Esophagus mucosa (tissue), 1 donor: Measurements from ENCODE around the gene HAGH. TPM values are rescaled to one million over a fixed set of nuclear protein-coding genes. Genes with fewer than 3 reads are reported as not detected.

Experiments
- ATAC-seq: fragments of 200-7000 bp; cut with Tn5 transposase; one replicate; pipeline ENCODE4 v1.9.1; 2020
- total RNA-seq: library from RNA; stranded (reverse); gene quantifications from one replicate; pipeline ENCODE4 v1.2.4, GENCODE V29; 2023
- donor health status: DM: yes; HTN: yes; CAD: no.

Gene HAGH
- total RNA-seq, 1 donor from 2014 or later = 16.9 TPM

- no peak for ATAC-seq
Observed at GRCh38 chr16:1831186-1832075, 4.8 kb upstream of the HAGH start.

GRCh38 chr16:1830213-1830612 lies 3.6 kb upstream of the HAGH start:
- no peak for ATAC-seq

- no peak for ATAC-seq
Observed at GRCh38 chr16:1828645-1829410, 2.2 kb upstream of the HAGH start.

GRCh38 chr16:1825864-1826690 lies 548 bp downstream of the HAGH start:
- peak; percentile 60 for ATAC-seq

DNA sequence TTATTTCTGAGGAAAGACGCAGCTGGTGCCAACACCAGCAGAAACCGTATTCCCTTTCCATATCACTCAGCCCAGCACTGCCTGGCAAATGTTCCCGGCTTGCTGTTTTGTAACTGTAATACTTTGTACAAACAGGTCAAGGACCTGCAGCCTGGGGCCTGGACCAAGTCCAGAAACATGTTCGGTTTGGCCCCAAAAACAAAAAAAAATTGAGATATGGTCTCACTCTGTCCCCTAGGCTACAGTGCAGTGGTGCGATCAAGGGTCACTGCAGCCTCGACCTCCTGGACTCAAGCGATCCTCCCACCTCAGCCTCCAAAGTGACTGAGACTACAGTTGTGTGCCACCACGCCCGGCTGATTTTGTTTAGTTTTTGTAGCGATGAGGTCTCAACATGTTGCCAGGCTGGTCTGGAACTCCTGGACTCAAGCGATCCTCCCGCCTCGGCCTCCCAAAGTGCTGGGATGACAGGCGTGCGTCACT lies 1.2 kb downstream of the HAGH start:
- no peak for ATAC-seq

DNA sequence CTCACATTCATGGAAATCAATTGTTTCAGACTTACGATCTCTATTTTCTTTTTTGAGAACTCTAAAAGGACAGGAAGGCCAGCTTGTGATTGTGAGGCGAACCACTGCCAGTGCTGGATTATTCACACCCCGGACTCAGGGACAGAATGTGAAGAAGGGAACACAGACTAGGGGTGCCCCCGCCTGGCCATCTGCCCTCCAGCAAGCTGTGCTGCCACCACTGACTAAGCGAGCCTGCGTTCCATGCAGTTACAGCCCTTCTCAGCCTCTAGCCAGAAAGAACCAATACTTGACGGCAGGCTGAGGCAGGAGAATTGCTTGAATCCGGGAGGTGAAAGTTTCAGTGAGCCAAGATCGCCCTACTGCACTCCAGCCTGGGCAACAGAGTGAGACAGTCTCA lies 2.8 kb downstream of the HAGH start:
- no peak for ATAC-seq

DNA sequence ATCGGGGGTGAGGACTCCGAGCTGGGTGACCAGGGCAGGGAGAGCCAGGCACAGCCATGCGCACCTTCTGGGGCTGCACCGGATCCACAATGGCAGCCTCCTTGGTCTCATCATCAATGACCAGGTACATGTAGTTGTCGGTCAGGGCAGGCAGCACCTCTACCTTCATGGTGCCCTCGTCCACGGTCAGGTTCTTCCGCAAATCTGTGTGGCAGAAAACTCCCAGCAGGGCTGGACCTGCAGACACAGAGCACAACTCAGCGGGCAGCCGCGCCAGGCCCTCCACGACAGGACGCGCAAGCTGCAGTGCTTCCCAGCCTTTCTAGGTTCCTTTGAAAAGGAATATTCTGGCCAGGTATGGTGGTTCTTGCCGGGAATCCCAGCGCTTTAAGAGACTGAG lies 3.8 kb downstream of the HAGH start:
- ATAC-seq = no peak

GRCh38 chr16:1821861-1822611 lies 4.6 kb downstream of the HAGH start:
- no peak for ATAC-seq

DNA sequence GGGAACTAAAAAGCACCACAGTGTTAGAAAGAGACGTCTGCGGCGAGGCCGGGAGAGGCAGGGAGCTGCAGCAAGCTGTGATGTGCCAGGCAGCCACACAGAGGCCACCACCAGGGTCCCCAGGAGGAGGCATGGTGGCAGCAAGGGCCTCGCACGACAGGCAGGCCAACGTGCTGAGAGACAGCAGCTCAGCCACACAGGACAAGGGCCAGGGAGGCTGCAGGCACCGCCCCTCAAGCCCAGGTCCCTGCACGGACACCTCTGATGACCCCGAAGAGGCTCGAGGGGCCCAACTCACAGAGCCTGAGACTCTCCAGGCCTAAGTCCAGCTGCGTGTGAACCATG lies 5.7 kb downstream of the HAGH start:
- ATAC-seq = no peak

DNA sequence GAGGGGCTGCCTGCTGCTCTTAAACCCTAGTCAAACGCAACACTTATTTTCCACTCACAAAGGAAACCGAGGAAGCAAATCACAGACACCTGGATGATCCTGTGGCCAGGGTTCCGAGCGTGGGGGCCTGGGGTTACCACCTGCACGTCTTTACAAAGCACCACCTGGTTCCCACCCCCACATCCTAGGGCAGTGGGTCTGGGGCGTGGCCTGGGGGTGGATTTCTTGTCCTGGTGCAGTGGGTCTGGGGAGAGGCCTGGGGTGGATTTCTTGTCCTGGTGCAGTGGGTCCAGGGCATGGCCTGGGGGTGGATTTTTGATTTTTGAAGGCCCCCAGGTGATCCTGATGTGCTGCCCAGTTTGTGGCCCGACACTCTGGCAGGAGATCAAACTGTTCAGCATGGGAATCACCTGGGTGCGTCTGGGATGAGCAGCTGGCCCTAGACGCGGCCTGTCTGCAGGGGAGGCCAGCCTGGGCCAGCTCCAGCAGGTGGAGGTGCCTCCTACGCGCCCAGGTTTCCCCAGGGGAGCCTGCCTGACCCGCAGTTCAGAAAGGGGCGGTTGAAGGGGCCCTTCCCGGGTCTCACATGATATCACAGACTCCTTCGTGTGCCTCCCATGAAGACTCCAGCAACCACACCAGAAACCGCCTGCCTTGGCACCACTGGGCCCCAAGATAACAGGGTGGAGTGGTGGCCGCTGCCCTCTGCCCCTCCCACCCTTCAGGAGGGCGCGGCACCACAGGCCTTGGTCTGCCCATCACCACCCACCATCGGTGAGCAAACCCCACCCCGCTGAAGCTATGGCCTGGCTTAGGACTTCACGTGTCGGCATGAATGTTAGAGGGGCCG lies 6.3 kb downstream of the HAGH start:
- no peak for ATAC-seq

GRCh38 chr16:1819611-1820010 lies 7.0 kb downstream of the HAGH start:
- ATAC-seq = no peak

- ATAC-seq = no peak
Observed at GRCh38 chr16:1818873-1819525, 7.6 kb downstream of the HAGH start.

GRCh38 chr16:1818204-1818872 lies 8.3 kb downstream of the HAGH start:
- no peak for ATAC-seq

DNA sequence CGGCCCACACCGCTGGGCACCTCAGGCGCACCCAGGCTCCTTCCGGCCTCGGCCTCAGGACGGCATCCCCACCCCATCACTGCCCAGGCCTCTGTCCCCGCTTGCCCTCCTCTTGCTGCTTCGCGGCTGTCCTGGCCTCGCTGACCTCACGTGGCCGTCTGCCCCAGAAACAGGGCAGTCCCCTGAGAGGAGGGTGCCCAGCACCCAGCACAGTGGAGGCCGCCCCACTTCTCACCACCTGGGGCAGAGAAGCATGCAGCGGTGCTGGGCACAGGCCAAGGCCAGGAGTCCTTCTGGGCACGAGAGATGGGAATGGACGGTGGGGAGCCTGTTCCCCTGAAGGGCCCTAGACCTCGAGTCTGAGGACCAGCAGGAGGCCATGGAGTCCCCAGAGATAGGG lies 8.9 kb downstream of the HAGH start:
- ATAC-seq = no peak

- no peak for ATAC-seq
Observed at GRCh38 chr16:1817276-1817589, 9.4 kb downstream of the HAGH start.

DNA sequence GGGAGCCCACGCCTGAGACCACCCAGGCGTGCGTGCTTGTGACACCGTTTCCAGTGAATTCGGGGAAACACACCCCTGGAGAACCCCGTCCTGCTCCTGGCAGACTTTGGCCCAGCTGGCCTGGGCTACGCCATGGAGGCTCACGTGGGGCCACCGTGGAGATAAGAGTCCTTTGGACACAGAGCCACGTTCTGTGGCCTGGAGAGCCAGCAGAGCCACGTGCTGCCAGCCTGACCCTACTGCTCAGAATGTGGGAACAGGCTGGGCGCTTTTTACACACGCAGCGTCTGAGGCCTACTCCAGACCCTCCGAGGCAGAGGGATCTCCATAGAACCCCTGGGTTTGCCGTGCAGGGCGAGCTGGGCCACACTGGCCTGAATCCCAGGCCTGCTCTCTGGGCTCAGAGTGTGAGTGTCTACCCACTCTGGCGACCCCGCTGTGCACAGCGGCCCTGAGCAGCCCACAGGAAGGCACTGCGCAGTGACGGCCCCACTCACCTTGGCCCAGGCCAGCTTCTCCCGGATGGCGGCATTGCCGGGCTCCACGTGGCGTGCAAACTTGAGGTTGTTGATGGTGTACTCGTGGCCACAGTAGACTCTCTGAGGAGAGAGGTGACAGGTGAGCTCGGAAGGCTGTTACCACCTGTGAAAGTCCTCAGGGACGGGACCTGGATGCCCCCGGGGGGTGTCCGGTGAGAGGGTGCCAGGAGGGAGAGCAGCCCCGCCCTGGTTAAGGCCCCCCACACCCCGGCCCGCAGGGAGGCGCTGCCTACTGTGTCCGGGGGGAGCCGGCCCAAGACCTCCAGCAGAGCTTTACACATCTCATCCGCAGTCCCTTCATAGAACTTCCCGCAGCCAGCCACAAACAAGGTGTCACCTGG lies 10.0 kb downstream of the HAGH start:
- ATAC-seq = no peak

- no peak for ATAC-seq
Observed at GRCh38 chr16:1815461-1815860, 11.2 kb downstream of the HAGH start.

GRCh38 chr16:1812732-1813163 lies 13.9 kb downstream of the HAGH start:
- ATAC-seq = peak; percentile 72

- ATAC-seq = no peak
Observed at GRCh38 chr16:1810536-1810935, 16.1 kb downstream of the HAGH start.
